CMK (cell line): ENCODE results near the gene SMG6.

Experiments used
- DNase-seq: peaks from one replicate; pipeline ENCODE4 v3.0.0-alpha.2; 2010; ENCODE audit warnings: low read depth

The SMG6 gene

GRCh38 chr17:2060681-2061440 is 242.7 kb downstream of the SMG6 start:
- no peak for DNase-seq

DNA sequence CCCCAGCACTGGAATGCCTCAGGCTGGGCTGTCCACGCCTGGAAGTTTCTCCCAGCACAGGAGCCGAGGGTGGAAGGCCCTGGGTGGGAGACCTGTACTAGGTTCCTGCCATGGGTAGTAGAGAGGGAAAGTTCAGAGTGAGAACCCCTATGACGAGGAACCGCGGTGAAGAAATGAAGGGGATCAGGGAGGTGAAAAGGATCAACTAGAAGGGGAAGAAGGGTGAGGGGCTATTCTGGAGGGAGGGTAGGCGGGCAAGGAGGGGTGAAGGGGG is 243.3 kb downstream of the SMG6 start:
- DNase-seq = no peak

DNA sequence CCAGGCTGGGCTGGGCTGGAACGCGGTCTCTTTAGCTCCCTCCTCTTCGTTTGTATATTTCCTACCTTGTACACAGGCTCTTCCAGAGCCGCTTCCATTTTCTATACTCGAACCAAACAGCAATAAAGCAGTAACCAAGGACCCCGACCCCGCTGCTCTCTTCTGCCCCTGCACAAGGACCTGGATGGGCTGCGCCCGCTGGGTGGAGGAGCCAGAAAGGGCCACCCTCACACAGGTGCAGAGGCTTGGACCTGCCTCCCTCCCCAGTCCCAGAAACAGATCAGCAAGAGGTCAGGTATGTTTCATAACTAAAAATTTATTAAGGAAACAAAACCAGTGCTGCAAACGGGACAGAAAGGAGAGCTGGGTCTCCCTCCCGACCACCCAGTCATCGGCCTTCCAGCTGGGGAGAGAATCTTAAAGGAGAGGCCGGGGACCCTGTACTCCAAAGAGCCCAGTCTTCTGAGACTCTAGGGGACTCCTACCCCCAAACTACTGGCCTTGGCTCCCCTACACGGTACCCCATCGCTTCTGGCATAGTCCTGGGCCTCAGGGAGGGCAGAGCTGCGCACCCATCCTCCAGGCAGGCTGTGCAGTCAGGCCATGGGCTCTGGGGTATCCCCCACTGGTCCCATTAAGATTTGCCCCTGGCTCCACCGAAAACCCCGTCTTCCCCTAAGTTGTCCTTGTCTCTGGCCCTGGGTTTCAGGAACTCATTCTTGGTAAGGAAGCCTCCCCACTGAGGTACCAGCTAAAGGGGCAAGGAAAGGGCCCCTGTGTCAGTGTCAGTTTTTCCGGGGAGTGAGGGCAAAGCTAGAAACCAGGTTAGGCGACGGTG is 243.8 kb downstream of the SMG6 start:
- DNase-seq = no peak

GRCh38 chr17:2058586-2059546 is 244.7 kb downstream of the SMG6 start:
- peak; percentile 66 for DNase-seq

GRCh38 chr17:2057760-2058585 is 245.6 kb downstream of the SMG6 start:
- no peak for DNase-seq

- no peak for DNase-seq
Measured at GRCh38 chr17:2057175-2057759, 246.3 kb downstream of the SMG6 start.

- no peak for DNase-seq
Measured at GRCh38 chr17:2056206-2057174, 247.1 kb downstream of the SMG6 start.

GRCh38 chr17:2055292-2056205 is 248.0 kb downstream of the SMG6 start:
- no peak for DNase-seq

- no peak for DNase-seq
Measured at GRCh38 chr17:2054512-2055291, 248.9 kb downstream of the SMG6 start, which contains the start of gene HIC1. Gene HIC1, plus strand, starts transcription at chr17:2055103. Its CDS starts 1,588 bp downstream, at chr17:2056691.

DNA sequence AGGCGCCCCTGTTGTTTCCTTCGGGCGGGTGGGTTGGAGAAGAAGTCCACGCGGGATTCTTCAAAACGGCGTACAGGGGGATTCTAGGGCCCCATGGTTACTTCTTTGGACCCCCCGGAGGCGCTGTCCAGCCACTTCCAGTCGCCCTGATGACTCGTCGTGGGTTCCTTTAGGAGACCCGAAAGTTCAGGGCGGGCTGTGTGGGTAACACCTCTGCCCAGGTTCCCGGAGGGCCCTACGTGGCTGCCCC is 249.4 kb downstream of the SMG6 start:
- DNase-seq = no peak

- no peak for DNase-seq
Measured at GRCh38 chr17:2053380-2054261, 250.0 kb downstream of the SMG6 start.

- DNase-seq = no peak
Measured at GRCh38 chr17:2051933-2052559, 251.5 kb downstream of the SMG6 start.

GRCh38 chr17:2051061-2051932 is 252.3 kb downstream of the SMG6 start:
- no peak for DNase-seq

DNA sequence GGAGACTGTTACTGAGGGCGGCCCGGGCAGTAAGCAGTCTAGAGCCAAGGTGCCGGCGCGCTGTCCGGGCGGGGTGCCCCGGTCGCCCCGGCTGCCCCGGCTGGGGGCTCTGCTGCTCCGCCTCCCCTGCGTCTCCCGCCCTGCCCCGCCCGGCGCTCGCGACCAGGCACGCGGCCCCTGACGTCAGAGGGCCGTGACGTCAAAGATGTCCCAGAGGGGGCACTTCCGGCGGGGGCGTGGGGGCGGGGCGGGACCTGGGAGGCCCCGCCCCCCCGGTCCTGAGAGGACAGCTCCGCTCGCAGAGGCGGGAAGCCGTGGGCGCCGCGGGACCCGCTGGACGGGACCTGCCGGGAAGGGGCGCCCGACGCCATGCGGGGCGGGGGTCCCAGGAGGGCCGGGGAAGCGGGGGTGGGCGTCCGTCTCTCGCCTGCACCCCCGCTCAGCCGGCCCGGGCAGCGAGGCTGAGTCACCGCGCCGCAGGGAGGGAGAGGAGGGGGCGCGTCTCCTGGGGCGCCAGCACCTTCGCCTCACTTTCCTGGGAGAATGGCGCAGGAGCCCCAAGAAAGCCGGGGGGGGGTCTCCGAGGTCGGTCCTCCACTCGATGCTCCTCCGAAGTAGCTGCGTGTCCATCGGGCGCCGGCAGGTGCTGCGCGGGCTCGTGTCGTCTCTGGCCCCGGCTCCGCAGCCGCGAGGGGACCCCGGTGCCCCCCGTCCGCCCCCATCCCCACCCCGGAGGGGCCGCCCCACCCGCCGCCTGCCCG is 253.1 kb downstream of the SMG6 start:
- no peak for DNase-seq
